ENCODE data around the gene LRRC75A.

- TF ChIP-seq, protein P1, sequence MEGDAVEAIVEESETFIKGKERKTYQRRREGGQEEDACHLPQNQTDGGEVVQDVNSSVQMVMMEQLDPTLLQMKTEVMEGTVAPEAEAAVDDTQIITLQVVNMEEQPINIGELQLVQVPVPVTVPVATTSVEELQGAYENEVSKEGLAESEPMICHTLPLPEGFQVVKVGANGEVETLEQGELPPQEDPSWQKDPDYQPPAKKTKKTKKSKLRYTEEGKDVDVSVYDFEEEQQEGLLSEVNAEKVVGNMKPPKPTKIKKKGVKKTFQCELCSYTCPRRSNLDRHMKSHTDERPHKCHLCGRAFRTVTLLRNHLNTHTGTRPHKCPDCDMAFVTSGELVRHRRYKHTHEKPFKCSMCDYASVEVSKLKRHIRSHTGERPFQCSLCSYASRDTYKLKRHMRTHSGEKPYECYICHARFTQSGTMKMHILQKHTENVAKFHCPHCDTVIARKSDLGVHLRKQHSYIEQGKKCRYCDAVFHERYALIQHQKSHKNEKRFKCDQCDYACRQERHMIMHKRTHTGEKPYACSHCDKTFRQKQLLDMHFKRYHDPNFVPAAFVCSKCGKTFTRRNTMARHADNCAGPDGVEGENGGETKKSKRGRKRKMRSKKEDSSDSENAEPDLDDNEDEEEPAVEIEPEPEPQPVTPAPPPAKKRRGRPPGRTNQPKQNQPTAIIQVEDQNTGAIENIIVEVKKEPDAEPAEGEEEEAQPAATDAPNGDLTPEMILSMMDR (IDR thresholded peaks at IDR 0.05; ENCODE audit: borderline replicate concordance, extremely low read depth, low read length, poor library complexity, severe bottlenecking): no peak
- TF ChIP-seq EZH2 (IDR thresholded peaks at IDR 0.05; ENCODE audit: borderline replicate concordance, low read depth, low read length, severe bottlenecking): no peak
These were observed 35.8 kb downstream of the LRRC75A start for GRCh38 chr17:16455997-16456741.
